Measurements from ENCODE around the gene ZNF485.

ZNF485 gene

GRCh38 chr10:43606323-43607198, at the start of gene ZNF485:
TSS of gene ZNF485 (plus strand) at chr10:43606438. CDS start at chr10:43607051, 613 bp downstream.
- in situ Hi-C loops (cut with HindIII; ENCODE audit: low pct_unique_long_range_greater_than_20kb, low sequenced_read_pairs): no loop called here
- TF ChIP-seq JUND (IDR thresholded peaks at IDR 0.05; ENCODE audit: low read depth): no peak
- peak; percentile 85 to 86 for DNase-seq (ENCODE audit: low read depth in 1 of 2, low spot score in 1 of 2)

- in situ Hi-C loops (cut with HindIII; ENCODE audit: low pct_unique_long_range_greater_than_20kb, low sequenced_read_pairs): no loop called here
- no peak for DNase-seq (ENCODE audit: low read depth in 1 of 2, low spot score in 1 of 2)
- no peak for TF ChIP-seq JUND (IDR thresholded peaks at IDR 0.05; ENCODE audit: low read depth)
These were observed 49.0 kb upstream of the ZNF485 start for GRCh38 chr10:43557214-43557613.

GRCh38 chr10:43569681-43570080, 36.6 kb upstream of the ZNF485 start:
- TF ChIP-seq JUND (IDR thresholded peaks at IDR 0.05; ENCODE audit: low read depth): 0 out of 2 replicates have a peak, but pooled peaks have one; percentile 13
- in situ Hi-C loops (cut with HindIII; ENCODE audit: low pct_unique_long_range_greater_than_20kb, low sequenced_read_pairs): no loop called here
- DNase-seq (ENCODE audit: low read depth in 1 of 2, low spot score in 1 of 2): peak; percentile 41 to 91

- no peak for TF ChIP-seq JUND (IDR thresholded peaks at IDR 0.05; ENCODE audit: low read depth)
- in situ Hi-C loops (cut with HindIII; ENCODE audit: low pct_unique_long_range_greater_than_20kb, low sequenced_read_pairs): no loop called here
- DNase-seq (ENCODE audit: low read depth in 1 of 2, low spot score in 1 of 2): no peak
These were observed 35.3 kb upstream of the ZNF485 start for GRCh38 chr10:43570971-43571370.

GRCh38 chr10:43573250-43574000, 32.8 kb upstream of the ZNF485 start:
- in situ Hi-C loops (cut with HindIII; ENCODE audit: low pct_unique_long_range_greater_than_20kb, low sequenced_read_pairs): no loop called here
- no peak for TF ChIP-seq JUND (IDR thresholded peaks at IDR 0.05; ENCODE audit: low read depth)
- no peak for DNase-seq (ENCODE audit: low read depth in 1 of 2, low spot score in 1 of 2)

GRCh38 chr10:43574001-43574892, 32.0 kb upstream of the ZNF485 start, which contains the start of gene ZNF239:
TSS of gene ZNF239 (minus strand) at chr10:43574616. CDS start at chr10:43558079, 16,537 bp downstream.
- in situ Hi-C loops (cut with HindIII; ENCODE audit: low pct_unique_long_range_greater_than_20kb, low sequenced_read_pairs): no loop called here
- TF ChIP-seq JUND (IDR thresholded peaks at IDR 0.05; ENCODE audit: low read depth): no peak
- peak; percentile 54 to 92 for DNase-seq (ENCODE audit: low read depth in 1 of 2, low spot score in 1 of 2)

- DNase-seq (ENCODE audit: low read depth in 1 of 2, low spot score in 1 of 2): no peak
- in situ Hi-C loops (cut with HindIII; ENCODE audit: low pct_unique_long_range_greater_than_20kb, low sequenced_read_pairs): no loop called here
- TF ChIP-seq JUND (IDR thresholded peaks at IDR 0.05; ENCODE audit: low read depth): no peak
These were observed 31.3 kb upstream of the ZNF485 start for GRCh38 chr10:43574906-43575305.

GRCh38 chr10:43576062-43576461, 30.2 kb upstream of the ZNF485 start:
- TF ChIP-seq JUND (IDR thresholded peaks at IDR 0.05; ENCODE audit: low read depth): no peak
- in situ Hi-C loops (cut with HindIII; ENCODE audit: low pct_unique_long_range_greater_than_20kb, low sequenced_read_pairs): no loop called here
- DNase-seq (ENCODE audit: low read depth in 1 of 2, low spot score in 1 of 2): no peak

- in situ Hi-C loops (cut with HindIII; ENCODE audit: low pct_unique_long_range_greater_than_20kb, low sequenced_read_pairs): no loop called here
- no peak for DNase-seq (ENCODE audit: low read depth in 1 of 2, low spot score in 1 of 2)
- no peak for TF ChIP-seq JUND (IDR thresholded peaks at IDR 0.05; ENCODE audit: low read depth)
These were observed 29.7 kb upstream of the ZNF485 start for GRCh38 chr10:43576580-43576979.

GRCh38 chr10:43584051-43584450, 22.2 kb upstream of the ZNF485 start:
- in situ Hi-C loops (cut with HindIII; ENCODE audit: low pct_unique_long_range_greater_than_20kb, low sequenced_read_pairs): no loop called here
- TF ChIP-seq JUND (IDR thresholded peaks at IDR 0.05; ENCODE audit: low read depth): peak; percentile 20; the same call in 1 of the 2 replicates
- peak in 1 of 2 experiments; percentile 91 for DNase-seq (ENCODE audit: low read depth in 1 of 2, low spot score in 1 of 2)

- DNase-seq (ENCODE audit: low read depth in 1 of 2, low spot score in 1 of 2): no peak
- in situ Hi-C loops (cut with HindIII; ENCODE audit: low pct_unique_long_range_greater_than_20kb, low sequenced_read_pairs): no loop called here
- TF ChIP-seq JUND (IDR thresholded peaks at IDR 0.05; ENCODE audit: low read depth): no peak
These were observed 21.2 kb upstream of the ZNF485 start for GRCh38 chr10:43585046-43585445.

All from T47D (cell line).